WTC11 (cell line): Measurements from ENCODE around the gene FAM161B. TPM values are rescaled to one million over a fixed set of nuclear protein-coding genes. Genes with fewer than 3 reads are reported as not detected.
A peak's percentile ranks its signal among the peaks of the same experiment; 100 is the strongest.

Experiments used
- ATAC-seq: fragments of 200-7000 bp; cut with Tn5 transposase; 2 replicates; pipeline ENCODE4 v1.10.0; 2021; ENCODE audit warnings: mild to moderate bottlenecking, moderate library complexity
- CTCF ChIA-PET: fragments of 300-600 bp; sonication (Branson Sonifier 250); formaldehyde crosslinking; loops from one replicate; lab custom pipeline; 2021; ENCODE audit warnings: antibody characterized with exemption; lab: Charles Lee
- POLR2A ChIA-PET: fragments of 350-600 bp; sonication (Branson Sonifier 250); formaldehyde crosslinking; loops from one replicate; lab custom pipeline; 2021; ENCODE audit warnings: antibody characterized with exemption; lab: Charles Lee
- DNase-seq: peaks from one replicate; pipeline ENCODE4 v3.0.0; 2021; ENCODE audit warnings: low spot score
- H3K27ac Mint-ChIP-seq: 2 replicates; pipeline ENCODE4 v1.8.0; 2021; ENCODE audit warnings: mixed read lengths
- H3K27me3 Mint-ChIP-seq: 2 replicates; pipeline ENCODE4 v1.8.0; 2021; ENCODE audit warnings: low read depth, mild to moderate bottlenecking, moderate library complexity, mixed read lengths
- H3K36me3 Mint-ChIP-seq: 2 replicates; pipeline ENCODE4 v1.8.0; 2021; ENCODE audit warnings: mixed read lengths
- H3K4me1 Mint-ChIP-seq: 2 replicates; pipeline ENCODE4 v1.8.0; 2022; ENCODE audit warnings: mixed read lengths
- H3K4me3 Mint-ChIP-seq: 2 replicates; pipeline ENCODE4 v1.8.0; 2021; ENCODE audit warnings: mild to moderate bottlenecking, moderate library complexity, mixed read lengths
- H3K9me3 Mint-ChIP-seq: 2 replicates; pipeline ENCODE4 v1.8.0; 2021; ENCODE audit warnings: mixed read lengths
- HMGA2 ChIP-seq: fragments of 250-450 bp; sonication (Bioruptor Pico); IDR thresholded peaks from 2 replicates; pipeline ENCODE4 v1.4.0; 2021; ENCODE audit warnings: mild to moderate bottlenecking, moderate library complexity
- JAZF1 ChIP-seq: fragments of 250-450 bp; sonication (Bioruptor Pico); IDR thresholded peaks from 2 replicates; pipeline ENCODE4 v1.9.0; 2021; ENCODE audit warnings: moderate library complexity, mild to moderate bottlenecking, inconsistent platforms
- MXD4 ChIP-seq: fragments of 250-450 bp; sonication (Bioruptor Pico); IDR thresholded peaks from 2 replicates; pipeline ENCODE4 v1.8.0; 2021; ENCODE audit warnings: mild to moderate bottlenecking, moderate library complexity, borderline replicate concordance
- NFE2L1 ChIP-seq: sonication (generic); formaldehyde crosslinking; IDR thresholded peaks from 2 replicates; pipeline ENCODE4 v1.8.1; 2023; ENCODE audit warnings: missing genetic modification reagents
- NR1H2 ChIP-seq: sonication (generic); formaldehyde crosslinking; IDR thresholded peaks from 2 replicates; pipeline ENCODE4 v1.9.0; 2021; ENCODE audit warnings: mild to moderate bottlenecking, moderate library complexity, missing genetic modification reagents
- NR2C2 ChIP-seq: sonication (generic); formaldehyde crosslinking; IDR thresholded peaks from 2 replicates; pipeline ENCODE4 v1.8.0; 2022; ENCODE audit warnings: mild to moderate bottlenecking, missing genetic modification reagents
- NR3C1 ChIP-seq: sonication (generic); formaldehyde crosslinking; conservative IDR thresholded peaks from 2 replicates; pipeline ENCODE4 v1.8.1; 2023; ENCODE audit warnings: low read depth, mild to moderate bottlenecking, missing genetic modification reagents
- OVOL2 ChIP-seq: fragments of 250-450 bp; sonication (Bioruptor Pico); IDR thresholded peaks from 2 replicates; pipeline ENCODE4 v1.9.0; 2021; ENCODE audit warnings: mild to moderate bottlenecking, borderline replicate concordance
- RORB ChIP-seq: fragments of 250-450 bp; sonication (Bioruptor Pico); IDR thresholded peaks from 2 replicates; pipeline ENCODE4 v1.9.0; 2021; ENCODE audit warnings: mild to moderate bottlenecking
- SMAD3 ChIP-seq: sonication (generic); formaldehyde crosslinking; IDR thresholded peaks from 2 replicates; pipeline ENCODE4 v1.8.0; 2022; ENCODE audit warnings: missing genetic modification reagents, mild to moderate bottlenecking, borderline replicate concordance
- SMAD4 ChIP-seq: sonication (generic); formaldehyde crosslinking; IDR thresholded peaks from 2 replicates; pipeline ENCODE4 v1.8.0; 2022; ENCODE audit warnings: mild to moderate bottlenecking, missing genetic modification reagents
- ZNF121 ChIP-seq: sonication (generic); formaldehyde crosslinking; IDR thresholded peaks from 2 replicates; pipeline ENCODE4 v1.8.0; 2023; ENCODE audit warnings: missing genetic modification reagents
- ZNF219 ChIP-seq: sonication (generic); formaldehyde crosslinking; IDR thresholded peaks from 2 replicates; pipeline ENCODE4 v1.8.0; 2023; ENCODE audit warnings: missing genetic modification reagents, mild to moderate bottlenecking, borderline replicate concordance
- ZNF263 ChIP-seq: sonication (generic); formaldehyde crosslinking; IDR thresholded peaks from 2 replicates; pipeline ENCODE4 v1.8.1; 2022; ENCODE audit warnings: low read depth, mild to moderate bottlenecking, moderate library complexity, missing genetic modification reagents
- ZNF416 ChIP-seq: fragments of 250-450 bp; sonication (Bioruptor Pico); IDR thresholded peaks from 2 replicates; pipeline ENCODE4 v1.9.0; 2021; ENCODE audit warnings: mild to moderate bottlenecking, inconsistent platforms
- total RNA-seq: library from RNA; stranded (reverse); gene quantifications from 3 replicates; pipeline ENCODE4 v1.2.3, GENCODE V29; 2021
- TF ChIP-seq, protein P1 (sequence below): sonication (generic); formaldehyde crosslinking; IDR thresholded peaks from 2 replicates; pipeline ENCODE4 v1.8.1; 2022; ENCODE audit warnings: mild to moderate bottlenecking, missing genetic modification reagents, moderate library complexity, borderline replicate concordance
- TF ChIP-seq, protein P2 (sequence below): sonication (generic); formaldehyde crosslinking; IDR thresholded peaks from 2 replicates; pipeline ENCODE4 v1.8.0; 2023; ENCODE audit warnings: missing genetic modification reagents
- TF ChIP-seq, protein P3 (sequence below): fragments of 250-450 bp; sonication (Bioruptor Pico); IDR thresholded peaks from 2 replicates; pipeline ENCODE4 v1.9.0; 2021; ENCODE audit warnings: mild to moderate bottlenecking
- TF ChIP-seq, protein P4 (sequence below): sonication (generic); formaldehyde crosslinking; IDR thresholded peaks from 2 replicates; pipeline ENCODE4 v1.8.0; 2022; ENCODE audit warnings: mild to moderate bottlenecking, missing genetic modification reagents
- TF ChIP-seq, protein P5 (sequence below): sonication (generic); formaldehyde crosslinking; IDR thresholded peaks from 2 replicates; pipeline ENCODE4 v1.8.0; 2022; ENCODE audit warnings: mild to moderate bottlenecking, missing genetic modification reagents

FAM161B gene
- total RNA-seq, 1 experiment from 2014 or later, result 0.26 TPM

DNA sequence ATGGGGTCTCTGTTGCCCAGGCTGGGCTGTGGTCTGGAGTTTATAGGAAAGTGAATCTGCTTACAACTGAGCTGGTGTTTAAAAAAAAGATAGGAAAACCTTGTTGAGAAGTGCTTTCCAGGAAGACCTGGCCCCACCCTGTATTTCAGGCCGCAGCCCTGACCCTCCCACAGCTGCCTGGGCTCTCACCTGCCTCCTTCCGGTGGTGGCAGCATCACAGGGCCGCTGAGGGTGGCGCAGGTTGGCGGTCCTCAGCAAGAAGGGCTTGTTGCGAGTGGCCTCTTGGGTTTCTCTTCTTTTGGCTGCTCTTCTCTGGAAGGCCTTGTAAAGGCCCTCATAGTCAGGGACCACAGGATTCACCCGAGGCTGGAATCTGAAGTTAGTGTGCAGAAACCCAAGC lies 7.7 kb downstream of the FAM161B start:
- no peak overlapping the region for H3K27ac Mint-ChIP-seq
- DNase-seq (no peak), ATAC-seq (0 out of 2 replicates have a peak, but pooled peaks have one; percentile 30)
- POLR2A ChIA-PET, result no interaction called here
- H3K27me3 Mint-ChIP-seq, result 0 out of 2 replicates have a peak, but pooled peaks cover 9% of the 10 kb centered on the region
- H3K4me1 Mint-ChIP-seq, result no peaks in the 10 kb centered on the region
- no peaks in the 10 kb centered on the region for H3K36me3 Mint-ChIP-seq
- H3K4me3 Mint-ChIP-seq, result no peak overlapping the region
- TF ChIP-seq OVOL2 (CRISPR knock-in tag), result no peak
- TF ChIP-seq NFE2L1, result no peak
- no peak for TF ChIP-seq ZNF121 (CRISPR knock-in tag)
- TF ChIP-seq, protein P1, sequence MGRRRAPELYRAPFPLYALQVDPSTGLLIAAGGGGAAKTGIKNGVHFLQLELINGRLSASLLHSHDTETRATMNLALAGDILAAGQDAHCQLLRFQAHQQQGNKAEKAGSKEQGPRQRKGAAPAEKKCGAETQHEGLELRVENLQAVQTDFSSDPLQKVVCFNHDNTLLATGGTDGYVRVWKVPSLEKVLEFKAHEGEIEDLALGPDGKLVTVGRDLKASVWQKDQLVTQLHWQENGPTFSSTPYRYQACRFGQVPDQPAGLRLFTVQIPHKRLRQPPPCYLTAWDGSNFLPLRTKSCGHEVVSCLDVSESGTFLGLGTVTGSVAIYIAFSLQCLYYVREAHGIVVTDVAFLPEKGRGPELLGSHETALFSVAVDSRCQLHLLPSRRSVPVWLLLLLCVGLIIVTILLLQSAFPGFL (CRISPR knock-in tag), result no peak
- TF ChIP-seq, all 79 proteins: peak for 0
- CTCF ChIA-PET, result no interaction called here
- no peaks in the 10 kb centered on the region for H3K9me3 Mint-ChIP-seq

DNA sequence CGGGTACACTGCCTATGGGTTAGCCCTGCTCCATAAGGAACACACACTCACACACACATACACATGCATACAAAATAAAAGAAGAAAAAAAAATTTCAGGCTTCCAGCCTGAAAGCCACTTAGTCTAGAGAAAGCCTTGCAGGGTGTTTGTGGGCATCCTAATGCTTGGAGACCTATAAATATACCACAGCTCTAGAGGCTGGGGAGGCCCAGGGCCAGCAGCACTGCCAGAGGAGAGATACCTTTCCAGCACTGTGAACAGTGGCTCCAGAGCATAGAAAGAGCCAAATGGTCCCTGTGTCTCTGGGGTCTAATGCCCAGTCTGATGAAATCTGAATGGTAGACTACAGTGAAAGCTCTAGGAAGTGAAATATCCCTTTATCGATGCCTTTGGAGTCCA lies 12.9 kb downstream of the FAM161B start:
- TF ChIP-seq, protein P2, sequence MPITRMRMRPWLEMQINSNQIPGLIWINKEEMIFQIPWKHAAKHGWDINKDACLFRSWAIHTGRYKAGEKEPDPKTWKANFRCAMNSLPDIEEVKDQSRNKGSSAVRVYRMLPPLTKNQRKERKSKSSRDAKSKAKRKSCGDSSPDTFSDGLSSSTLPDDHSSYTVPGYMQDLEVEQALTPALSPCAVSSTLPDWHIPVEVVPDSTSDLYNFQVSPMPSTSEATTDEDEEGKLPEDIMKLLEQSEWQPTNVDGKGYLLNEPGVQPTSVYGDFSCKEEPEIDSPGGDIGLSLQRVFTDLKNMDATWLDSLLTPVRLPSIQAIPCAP, result no peak
- no peak for TF ChIP-seq SMAD3
- TF ChIP-seq RORB (CRISPR knock-in tag), result no peak
- TF ChIP-seq, protein P3, sequence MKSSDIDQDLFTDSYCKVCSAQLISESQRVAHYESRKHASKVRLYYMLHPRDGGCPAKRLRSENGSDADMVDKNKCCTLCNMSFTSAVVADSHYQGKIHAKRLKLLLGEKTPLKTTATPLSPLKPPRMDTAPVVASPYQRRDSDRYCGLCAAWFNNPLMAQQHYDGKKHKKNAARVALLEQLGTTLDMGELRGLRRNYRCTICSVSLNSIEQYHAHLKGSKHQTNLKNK (CRISPR knock-in tag), result no peak
- TF ChIP-seq, protein P4, sequence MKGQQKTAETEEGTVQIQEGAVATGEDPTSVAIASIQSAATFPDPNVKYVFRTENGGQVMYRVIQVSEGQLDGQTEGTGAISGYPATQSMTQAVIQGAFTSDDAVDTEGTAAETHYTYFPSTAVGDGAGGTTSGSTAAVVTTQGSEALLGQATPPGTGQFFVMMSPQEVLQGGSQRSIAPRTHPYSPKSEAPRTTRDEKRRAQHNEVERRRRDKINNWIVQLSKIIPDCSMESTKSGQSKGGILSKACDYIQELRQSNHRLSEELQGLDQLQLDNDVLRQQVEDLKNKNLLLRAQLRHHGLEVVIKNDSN (CRISPR knock-in tag), result no peak
- TF ChIP-seq, protein P5, sequence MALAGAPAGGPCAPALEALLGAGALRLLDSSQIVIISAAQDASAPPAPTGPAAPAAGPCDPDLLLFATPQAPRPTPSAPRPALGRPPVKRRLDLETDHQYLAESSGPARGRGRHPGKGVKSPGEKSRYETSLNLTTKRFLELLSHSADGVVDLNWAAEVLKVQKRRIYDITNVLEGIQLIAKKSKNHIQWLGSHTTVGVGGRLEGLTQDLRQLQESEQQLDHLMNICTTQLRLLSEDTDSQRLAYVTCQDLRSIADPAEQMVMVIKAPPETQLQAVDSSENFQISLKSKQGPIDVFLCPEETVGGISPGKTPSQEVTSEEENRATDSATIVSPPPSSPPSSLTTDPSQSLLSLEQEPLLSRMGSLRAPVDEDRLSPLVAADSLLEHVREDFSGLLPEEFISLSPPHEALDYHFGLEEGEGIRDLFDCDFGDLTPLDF (CRISPR knock-in tag), result no peak
- TF ChIP-seq NFE2L1, result no peak
- no peak for TF ChIP-seq HMGA2 (CRISPR knock-in tag)
- TF ChIP-seq ZNF263 (CRISPR knock-in tag), result no peak
- TF ChIP-seq NR2C2 (CRISPR knock-in tag), result no peak
- TF ChIP-seq SMAD4 (CRISPR knock-in tag), result no peak
- no peak for ATAC-seq

DNA sequence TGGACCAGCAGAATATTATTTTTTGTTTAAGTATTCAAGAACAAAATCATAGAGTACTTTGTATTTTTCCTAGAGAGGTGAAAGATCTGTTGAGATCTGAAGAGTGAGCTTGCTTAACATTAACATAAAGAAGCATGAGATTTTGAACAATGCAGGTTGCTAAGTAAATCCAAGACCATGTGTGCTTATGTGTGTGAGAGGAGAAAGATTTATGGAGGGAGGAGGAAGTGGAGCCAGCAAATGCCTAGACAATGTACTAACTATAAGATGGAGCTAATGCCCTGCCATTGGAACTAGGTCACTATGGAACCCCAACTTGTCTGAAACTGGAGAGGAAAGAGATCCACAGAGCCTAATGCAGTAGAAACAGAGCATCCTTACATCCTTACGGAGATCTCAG lies 13.3 kb downstream of the FAM161B start:
- no peak for TF ChIP-seq ZNF219 (CRISPR knock-in tag)
- no peak for TF ChIP-seq NR3C1
- TF ChIP-seq, protein P2, result no peak
- TF ChIP-seq JAZF1 (CRISPR knock-in tag), result no peak
- TF ChIP-seq NR1H2, result no peak
- TF ChIP-seq MXD4 (CRISPR knock-in tag), result no peak
- no peak for TF ChIP-seq ZNF416 (CRISPR knock-in tag)
- ATAC-seq (no peak), DNase-seq (no peak)
- H3K4me3 Mint-ChIP-seq, result no peak overlapping the region
- no peak overlapping the region for H3K27ac Mint-ChIP-seq
- H3K4me1 Mint-ChIP-seq, result no peaks in the 10 kb centered on the region
- no peaks in the 10 kb centered on the region for H3K27me3 Mint-ChIP-seq
- POLR2A ChIA-PET, result no interaction called here
- CTCF ChIA-PET, result interaction anchor here (0.9 kb wide), 1 partner anchor 107 kb away, joined by 4 read pairs; no protein-coding TSS in a partner anchor
- peaks cover 7% of the 10 kb centered on the region for H3K36me3 Mint-ChIP-seq
- no peaks in the 10 kb centered on the region for H3K9me3 Mint-ChIP-seq

More for the DNA sequence above, 12.9 kb downstream of the FAM161B start:
- Mint-ChIP-seq H3K9me3 (no peaks in the 10 kb centered on the region), H3K4me1 (no peaks in the 10 kb centered on the region), H3K4me3 (no peak overlapping the region), H3K36me3 (peaks cover 3% of the 10 kb centered on the region; the same call in 1 of the 2 replicates), H3K27ac (no peak overlapping the region), H3K27me3 (no peaks in the 10 kb centered on the region)
- no peak for DNase-seq
- ChIA-PET POLR2A (no interaction called here), CTCF (interaction anchor here (0.9 kb wide), 1 partner anchor 108 kb away, joined by 4 read pairs; no protein-coding TSS in a partner anchor)
